ENCODE data around the gene PLEKHA7.

Gene PLEKHA7

DNA sequence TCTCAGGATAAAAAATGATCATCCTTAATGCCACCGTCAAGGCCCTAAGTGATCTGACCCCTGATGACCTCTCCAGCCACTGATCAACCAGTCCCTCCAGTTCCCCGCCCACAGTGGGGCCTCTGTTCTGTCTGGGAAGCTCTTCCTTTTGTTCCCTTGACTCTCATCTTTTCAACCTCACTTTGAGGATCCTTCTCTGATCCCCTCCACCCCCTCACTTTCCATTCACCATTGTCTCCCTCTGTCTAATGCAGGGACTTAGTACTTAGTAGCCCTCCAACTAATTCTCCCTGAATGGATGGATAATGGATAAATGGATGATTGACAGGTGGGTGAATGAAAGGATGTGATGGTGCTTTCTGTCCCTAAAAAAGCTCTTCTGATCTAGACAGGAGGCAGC lies 230.1 kb downstream of the PLEKHA7 start:
- no peaks in the 10 kb centered on the region for H3K36me3 Mint-ChIP-seq (ENCODE audit: insufficient read depth)
- H3K27ac Mint-ChIP-seq (ENCODE audit: low read depth): no peak overlapping the region
- no peaks in the 10 kb centered on the region for H3K9me3 Mint-ChIP-seq
- ATAC-seq (replicated peaks; ENCODE audit: extremely low read depth, poor library complexity, severe bottlenecking): no peak
- no peak overlapping the region for H3K4me3 Mint-ChIP-seq
- no peaks in the 10 kb centered on the region for H3K27me3 Mint-ChIP-seq
- no peak for DNase-seq (ENCODE audit: low spot score in 2 of 2)
- H3K4me1 Mint-ChIP-seq: no peaks in the 10 kb centered on the region

DNA sequence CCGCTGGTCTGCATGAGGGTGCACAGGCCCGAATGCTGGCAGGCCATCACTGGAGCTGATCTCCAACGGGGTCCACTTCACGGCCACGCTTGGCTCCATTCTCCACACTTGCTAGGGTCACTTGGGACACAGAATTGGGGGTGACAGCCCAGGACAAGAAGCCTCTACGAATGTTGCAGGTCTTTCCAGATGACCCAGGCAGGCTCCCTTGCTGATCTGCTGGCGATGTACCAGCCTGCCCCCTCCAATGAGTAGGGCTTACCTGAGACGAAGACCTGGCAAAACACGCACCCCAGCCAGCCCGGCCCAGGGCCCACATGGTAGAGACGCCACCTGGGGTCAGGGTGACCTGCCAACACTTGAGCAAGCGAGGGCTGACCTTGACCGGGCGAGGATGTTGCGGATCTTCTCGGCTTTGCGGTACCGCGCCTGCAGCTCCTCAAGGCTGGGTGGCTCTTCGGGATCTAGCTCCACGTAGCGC lies 230.9 kb downstream of the PLEKHA7 start:
- Mint-ChIP-seq H3K4me1 (no peaks in the 10 kb centered on the region), H3K4me3 (no peak overlapping the region), H3K27ac (ENCODE audit: low read depth) (no peak overlapping the region), H3K36me3 (ENCODE audit: insufficient read depth) (no peaks in the 10 kb centered on the region), H3K9me3 (no peaks in the 10 kb centered on the region), H3K27me3 (no peaks in the 10 kb centered on the region)
- ATAC-seq (replicated peaks; ENCODE audit: extremely low read depth, poor library complexity, severe bottlenecking) (no peak), DNase-seq (ENCODE audit: low spot score in 2 of 2) (no peak)

DNA sequence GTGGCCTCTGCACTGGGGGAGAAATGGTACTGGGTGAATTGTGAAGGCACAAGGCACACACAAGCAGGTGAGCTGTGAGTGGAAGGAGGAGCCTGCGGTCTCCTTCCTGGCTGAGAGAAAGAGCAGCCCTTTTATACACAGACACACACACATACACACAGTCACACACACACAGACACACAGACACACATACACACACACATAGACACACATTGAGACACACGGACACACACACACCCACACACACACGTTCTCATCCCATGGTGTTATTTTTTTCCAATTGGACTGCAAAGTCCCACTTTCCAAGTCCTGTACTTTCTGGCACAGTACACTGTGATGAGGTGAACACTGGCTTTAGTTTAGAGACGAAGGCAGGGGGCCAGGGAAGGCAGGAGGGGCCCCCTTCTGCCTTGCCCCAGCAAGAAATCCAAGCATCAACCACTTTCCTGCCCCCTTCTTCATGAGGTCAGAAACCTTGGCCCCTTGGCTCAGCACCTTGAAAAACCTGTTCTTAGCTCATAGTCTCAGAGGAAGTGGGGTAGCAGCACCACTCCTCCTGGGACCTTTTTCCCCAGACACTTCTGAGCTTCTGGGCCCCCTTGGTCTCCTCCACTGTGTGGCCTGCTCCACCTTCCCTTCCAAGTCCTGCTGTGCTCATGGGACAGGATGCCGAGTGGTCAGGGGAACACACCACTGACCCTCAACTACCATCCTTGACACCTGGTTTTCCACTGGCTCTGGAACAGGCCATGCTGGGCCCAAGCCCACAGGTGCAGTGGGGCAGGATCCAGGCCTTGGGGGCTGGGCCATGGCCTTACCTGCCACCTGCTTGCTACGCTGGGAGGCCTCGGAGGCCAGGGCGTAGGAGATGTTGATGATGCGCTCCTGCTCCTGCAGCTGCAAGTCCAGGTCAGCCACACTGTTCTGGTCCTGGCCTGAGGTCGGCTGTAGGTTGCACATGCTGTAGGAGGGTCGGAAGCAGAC lies 232.0 kb downstream of the PLEKHA7 start:
- no peak overlapping the region for H3K27ac Mint-ChIP-seq (ENCODE audit: low read depth)
- no peaks in the 10 kb centered on the region for H3K9me3 Mint-ChIP-seq
- H3K36me3 Mint-ChIP-seq (ENCODE audit: insufficient read depth): no peaks in the 10 kb centered on the region

DNA sequence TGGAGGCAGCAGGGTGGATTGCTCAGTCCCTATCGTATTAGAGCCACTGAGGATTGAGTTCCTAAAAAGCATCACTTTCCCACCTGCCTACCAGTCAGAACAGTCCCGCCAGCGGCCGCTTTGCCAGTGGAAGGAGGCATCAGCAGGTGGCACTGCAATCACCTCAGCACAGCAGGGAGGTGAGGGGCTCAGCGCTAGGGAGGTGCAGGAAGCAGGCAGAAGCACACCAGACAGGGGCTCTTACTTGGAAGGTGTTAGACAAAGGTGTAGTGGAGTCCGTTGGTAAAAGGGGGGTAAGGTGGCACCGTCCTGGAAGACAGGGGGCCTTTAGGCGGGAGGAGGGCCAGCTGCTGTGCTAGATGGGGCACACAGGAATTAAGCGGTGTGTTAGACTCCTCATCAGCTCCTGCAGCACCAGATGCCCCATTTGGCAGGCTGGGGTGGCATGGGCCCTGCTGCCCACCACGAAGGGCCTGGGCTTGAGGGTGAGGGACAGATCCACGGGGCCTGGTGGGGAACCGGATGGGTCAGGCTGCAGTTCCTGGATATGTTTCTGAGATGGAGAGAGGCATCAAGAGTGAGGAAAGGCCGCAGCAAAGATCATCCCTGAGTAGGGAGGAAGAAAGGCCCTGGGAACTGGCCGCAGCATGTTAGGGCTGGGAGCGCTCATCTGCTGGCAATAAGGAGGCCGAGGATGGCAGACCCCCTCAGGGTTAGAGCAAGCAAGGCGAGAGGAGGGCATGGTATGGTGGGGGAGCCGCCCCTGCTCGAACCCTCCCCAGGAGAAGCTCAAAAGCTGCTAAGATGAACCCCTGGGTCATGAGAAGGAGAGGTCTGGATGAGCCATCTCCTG lies 233.3 kb downstream of the PLEKHA7 start:
- Mint-ChIP-seq H3K27me3 (no peaks in the 10 kb centered on the region), H3K9me3 (no peaks in the 10 kb centered on the region), H3K27ac (ENCODE audit: low read depth) (peak overlapping the region; percentile 21), H3K4me3 (no peak overlapping the region), H3K36me3 (ENCODE audit: insufficient read depth) (no peaks in the 10 kb centered on the region), H3K4me1 (no peaks in the 10 kb centered on the region)
- ATAC-seq (replicated peaks; ENCODE audit: extremely low read depth, poor library complexity, severe bottlenecking) (no peak), DNase-seq (ENCODE audit: low spot score in 2 of 2) (no peak)

More for the DNA sequence above, 232.0 kb downstream of the PLEKHA7 start:
- Mint-ChIP-seq H3K4me3 (no peak overlapping the region), H3K4me1 (no peaks in the 10 kb centered on the region), H3K27me3 (no peaks in the 10 kb centered on the region)
- no peak for ATAC-seq (replicated peaks; ENCODE audit: extremely low read depth, poor library complexity, severe bottlenecking)
- no peak for DNase-seq (ENCODE audit: low spot score in 2 of 2)

DNA sequence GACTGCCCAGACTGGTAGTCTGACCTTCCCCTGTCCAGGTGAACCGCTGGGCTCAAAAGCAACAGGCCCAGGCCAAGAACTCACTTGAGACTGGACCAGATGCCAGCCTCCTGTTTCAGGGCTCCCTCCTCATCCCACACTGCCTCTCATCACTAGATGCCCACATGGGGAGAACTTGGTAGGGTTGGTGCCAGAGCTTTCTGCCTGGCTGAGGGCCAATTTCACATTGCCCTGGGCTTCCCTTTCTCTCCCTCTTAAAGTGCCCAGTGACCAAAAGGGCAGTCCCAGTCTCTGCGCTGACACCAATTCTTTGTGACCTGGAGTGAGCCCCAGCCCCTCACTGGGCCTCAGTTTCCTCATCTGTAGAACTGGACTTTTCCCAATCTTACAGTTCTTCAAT lies 234.1 kb downstream of the PLEKHA7 start:
- Mint-ChIP-seq H3K4me1 (no peaks in the 10 kb centered on the region), H3K36me3 (ENCODE audit: insufficient read depth) (no peaks in the 10 kb centered on the region), H3K27me3 (no peaks in the 10 kb centered on the region), H3K4me3 (no peak overlapping the region), H3K9me3 (no peaks in the 10 kb centered on the region), H3K27ac (ENCODE audit: low read depth) (peak overlapping the region; percentile 21)
- no peak for ATAC-seq (replicated peaks; ENCODE audit: extremely low read depth, poor library complexity, severe bottlenecking)
- DNase-seq (ENCODE audit: low spot score in 2 of 2): no peak

DNA sequence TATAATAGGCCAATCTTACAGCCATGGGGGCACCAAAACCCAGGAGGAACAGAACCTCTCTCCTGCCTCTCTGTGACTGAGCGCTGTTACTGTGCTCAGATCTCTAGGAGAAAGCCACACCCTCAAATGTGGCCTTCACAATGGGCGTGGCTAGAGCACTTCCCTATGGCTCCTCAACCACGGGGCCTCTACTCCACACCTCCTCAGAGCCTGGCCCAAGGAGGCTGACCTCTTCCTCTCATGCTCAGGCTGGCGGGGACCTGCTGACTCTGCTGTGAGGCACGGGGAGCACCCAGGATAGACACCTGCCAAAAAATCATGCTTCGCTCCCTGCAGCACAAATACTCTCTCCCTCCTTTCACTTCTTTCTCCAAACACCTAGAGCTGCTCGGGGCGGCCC lies 234.8 kb downstream of the PLEKHA7 start:
- Mint-ChIP-seq H3K9me3 (no peaks in the 10 kb centered on the region), H3K4me3 (no peak overlapping the region), H3K4me1 (no peaks in the 10 kb centered on the region), H3K27ac (ENCODE audit: low read depth) (no peak overlapping the region), H3K36me3 (ENCODE audit: insufficient read depth) (no peaks in the 10 kb centered on the region), H3K27me3 (no peaks in the 10 kb centered on the region)
- DNase-seq (ENCODE audit: low spot score in 2 of 2) (no peak), ATAC-seq (replicated peaks; ENCODE audit: extremely low read depth, poor library complexity, severe bottlenecking) (peak; percentile 14)

DNA sequence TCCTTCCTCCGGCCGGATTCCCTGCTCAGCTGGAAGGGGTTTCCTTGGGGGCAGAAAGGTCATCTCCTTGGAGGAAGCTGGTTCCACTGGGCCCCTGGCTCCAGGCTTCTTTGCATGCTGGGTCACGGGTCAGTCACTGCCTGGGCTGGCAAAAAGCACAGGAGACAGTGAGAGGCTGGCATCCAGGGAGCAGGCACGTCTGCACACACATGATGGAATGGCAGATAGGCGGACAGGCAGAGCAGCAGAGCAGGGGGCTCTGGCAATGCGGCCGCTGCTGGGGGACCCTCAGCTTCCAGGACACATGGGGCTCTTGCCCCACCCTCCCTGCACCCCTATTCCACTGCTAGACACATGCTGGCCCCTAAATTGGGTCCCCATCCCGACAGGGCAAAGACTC lies 235.3 kb downstream of the PLEKHA7 start:
- Mint-ChIP-seq H3K9me3 (no peaks in the 10 kb centered on the region), H3K4me3 (no peak overlapping the region), H3K4me1 (no peaks in the 10 kb centered on the region), H3K36me3 (ENCODE audit: insufficient read depth) (no peaks in the 10 kb centered on the region), H3K27ac (ENCODE audit: low read depth) (no peak overlapping the region), H3K27me3 (no peaks in the 10 kb centered on the region)
- DNase-seq (ENCODE audit: low spot score in 2 of 2): no peak
- ATAC-seq (replicated peaks; ENCODE audit: extremely low read depth, poor library complexity, severe bottlenecking): no peak

DNA sequence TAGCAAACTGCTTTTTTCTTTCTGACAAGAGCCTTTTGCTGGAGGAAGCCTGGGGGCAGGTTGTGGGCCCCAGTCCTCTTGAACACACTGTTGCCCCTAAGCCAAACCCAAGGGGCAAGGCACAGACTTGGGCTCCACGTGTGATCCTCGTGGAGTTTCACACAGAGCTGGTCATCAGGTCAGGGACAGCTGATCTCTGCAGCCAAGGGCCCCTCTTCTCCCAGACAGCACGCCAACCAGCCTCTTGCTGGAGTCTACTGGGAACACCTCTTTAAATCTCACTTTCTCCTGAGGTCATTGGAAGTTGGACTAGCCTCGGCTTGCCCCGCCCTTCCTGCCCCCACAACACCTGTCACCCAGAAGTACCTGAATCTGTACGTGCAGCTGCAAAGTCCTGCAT lies 235.9 kb downstream of the PLEKHA7 start:
- Mint-ChIP-seq H3K27ac (ENCODE audit: low read depth) (no peak overlapping the region), H3K9me3 (no peaks in the 10 kb centered on the region), H3K27me3 (no peaks in the 10 kb centered on the region), H3K36me3 (ENCODE audit: insufficient read depth) (no peaks in the 10 kb centered on the region), H3K4me3 (no peak overlapping the region), H3K4me1 (no peaks in the 10 kb centered on the region)
- ATAC-seq (replicated peaks; ENCODE audit: extremely low read depth, poor library complexity, severe bottlenecking) (no peak), DNase-seq (ENCODE audit: low spot score in 2 of 2) (no peak)

DNA sequence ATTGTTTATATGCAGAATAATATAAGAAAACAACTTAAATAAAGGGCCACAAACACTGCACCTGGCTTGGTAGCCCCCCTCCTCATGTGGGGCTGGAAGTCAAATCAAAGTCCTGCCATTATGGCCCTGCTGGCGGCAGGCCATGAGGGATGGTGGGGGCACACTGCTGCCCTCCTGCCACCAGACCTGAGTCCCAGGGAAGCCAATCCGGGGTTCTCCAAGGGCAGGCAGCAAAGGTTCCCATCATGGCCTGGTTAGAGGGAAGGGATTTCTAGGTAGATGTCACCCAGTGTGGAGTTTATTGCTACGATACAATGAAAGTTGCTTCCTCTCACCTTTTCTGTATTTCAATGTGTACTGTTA lies 236.6 kb downstream of the PLEKHA7 start:
- no peak overlapping the region for H3K27ac Mint-ChIP-seq (ENCODE audit: low read depth)
- H3K9me3 Mint-ChIP-seq: no peaks in the 10 kb centered on the region
- H3K4me1 Mint-ChIP-seq: no peaks in the 10 kb centered on the region
- ATAC-seq (replicated peaks; ENCODE audit: extremely low read depth, poor library complexity, severe bottlenecking) (no peak), DNase-seq (ENCODE audit: low spot score in 2 of 2) (no peak)
- H3K36me3 Mint-ChIP-seq (ENCODE audit: insufficient read depth): no peaks in the 10 kb centered on the region
- no peak overlapping the region for H3K4me3 Mint-ChIP-seq
- no peaks in the 10 kb centered on the region for H3K27me3 Mint-ChIP-seq

DNA sequence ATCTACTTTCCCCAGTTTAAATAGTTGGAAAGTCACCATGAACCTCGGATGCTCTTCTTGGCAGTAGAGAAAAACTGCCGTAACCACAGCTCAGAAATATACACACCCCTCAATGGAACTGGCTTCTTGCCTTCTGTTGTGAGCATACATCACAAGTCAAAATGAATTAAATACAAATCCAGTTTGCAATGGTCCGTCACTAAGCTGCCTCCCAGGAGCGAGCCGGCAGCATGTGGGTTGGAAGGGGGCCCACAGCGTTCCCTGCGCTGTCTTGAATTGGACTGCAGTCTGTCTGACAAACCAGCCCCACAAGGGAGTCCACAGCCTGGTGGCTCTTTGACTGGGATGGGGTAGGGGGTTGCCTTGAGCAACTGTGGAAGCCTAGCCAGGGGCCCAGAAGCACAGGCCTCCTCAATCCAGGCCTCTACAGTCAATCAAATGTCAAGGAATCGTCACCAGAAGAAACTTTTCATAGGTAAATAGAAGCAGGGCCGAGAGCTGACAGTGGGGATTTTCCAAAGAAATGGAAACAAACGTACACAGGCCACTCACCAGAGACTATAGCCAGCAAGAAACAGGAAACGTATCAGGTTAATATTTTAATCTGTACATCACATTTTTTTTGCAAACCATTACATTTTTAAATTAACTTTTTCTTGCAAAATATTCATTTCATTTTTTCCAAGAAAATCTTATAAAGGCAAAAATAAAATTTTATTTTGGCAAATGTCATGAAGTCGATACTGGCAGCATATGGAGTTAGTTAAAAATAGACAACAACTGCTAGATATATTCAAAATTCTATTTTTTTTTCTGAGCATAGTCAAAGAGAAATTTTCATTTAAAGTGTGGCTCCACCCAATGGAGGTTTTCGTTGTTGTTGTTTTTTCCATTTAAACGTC lies 237.3 kb downstream of the PLEKHA7 start:
- no peaks in the 10 kb centered on the region for H3K9me3 Mint-ChIP-seq
- H3K36me3 Mint-ChIP-seq (ENCODE audit: insufficient read depth): no peaks in the 10 kb centered on the region
- no peaks in the 10 kb centered on the region for H3K4me1 Mint-ChIP-seq
- ATAC-seq (replicated peaks; ENCODE audit: extremely low read depth, poor library complexity, severe bottlenecking) (no peak), DNase-seq (ENCODE audit: low spot score in 2 of 2) (no peak)
- no peak overlapping the region for H3K27ac Mint-ChIP-seq (ENCODE audit: low read depth)
- no peak overlapping the region for H3K4me3 Mint-ChIP-seq
- H3K27me3 Mint-ChIP-seq: peaks cover 5% of the 10 kb centered on the region

DNA sequence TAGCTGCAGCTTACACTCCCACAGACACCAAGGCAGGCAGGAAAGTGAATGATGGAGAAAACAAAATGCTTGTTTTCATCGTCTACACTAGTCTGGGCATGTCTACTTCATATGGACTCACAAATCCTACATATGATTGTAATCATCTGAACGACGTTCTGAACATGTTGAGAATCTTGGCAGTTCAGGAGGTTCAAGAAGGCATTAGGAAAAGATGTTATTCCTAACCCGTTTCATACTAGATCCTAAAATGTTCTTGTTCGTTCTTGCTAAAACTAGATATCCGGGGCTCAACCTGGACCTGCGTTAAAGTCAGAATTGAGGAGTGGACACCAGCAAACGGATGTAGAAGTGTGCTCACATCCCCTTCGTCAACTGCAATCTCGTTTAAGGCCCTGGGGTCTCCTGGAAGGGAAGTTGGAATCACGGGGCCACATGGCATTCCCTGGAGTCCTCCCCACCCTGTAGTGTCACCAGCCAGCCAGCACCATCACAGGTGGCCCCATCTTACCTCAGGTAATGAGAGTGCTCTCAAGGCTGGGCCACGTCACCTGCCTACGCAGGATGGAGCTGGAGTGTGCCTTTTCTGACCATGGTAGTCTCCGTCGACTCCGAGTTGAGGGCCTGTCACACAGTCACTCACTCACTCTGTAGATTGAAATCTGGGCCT lies 238.5 kb downstream of the PLEKHA7 start:
- ATAC-seq (replicated peaks; ENCODE audit: extremely low read depth, poor library complexity, severe bottlenecking) (no peak), DNase-seq (ENCODE audit: low spot score in 2 of 2) (no peak)
- Mint-ChIP-seq H3K4me3 (no peak overlapping the region), H3K4me1 (no peaks in the 10 kb centered on the region), H3K27me3 (peaks cover 11% of the 10 kb centered on the region), H3K27ac (ENCODE audit: low read depth) (no peak overlapping the region), H3K36me3 (ENCODE audit: insufficient read depth) (no peaks in the 10 kb centered on the region), H3K9me3 (no peaks in the 10 kb centered on the region)

All from central memory CD8-positive, alpha-beta T cell (primary cell).